HG03045 (cell line): ENCODE data around the gene SPRY1.

Source experiments
- ATAC-seq: cut with Tn5 transposase; IDR thresholded peaks from one replicate; pipeline ENCODE4 v1.9.1; 2021; ENCODE audit warnings: mild to moderate bottlenecking, moderate library complexity; ENCODE audit not compliant: unreplicated experiment

SPRY1 gene

DNA sequence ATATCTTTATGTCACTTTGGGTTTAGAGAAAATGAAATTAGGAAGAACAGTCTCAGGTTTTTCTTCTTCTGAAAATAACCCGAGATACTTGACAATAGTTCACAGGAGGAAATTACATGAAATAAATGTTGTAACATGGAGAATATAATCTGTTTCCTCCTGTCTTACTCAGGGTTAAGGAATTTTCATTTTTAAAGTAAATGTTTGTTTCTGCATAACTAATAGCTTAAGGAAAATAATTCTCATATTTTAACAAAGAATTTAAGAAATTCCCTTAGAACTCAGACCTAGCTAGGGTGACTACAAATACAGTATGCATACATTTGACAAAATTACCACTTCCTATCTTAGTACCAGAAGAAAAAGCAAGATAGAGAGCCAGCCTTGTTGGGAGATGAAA lies 17.2 kb upstream of the SPRY1 start:
- no peak for ATAC-seq

DNA sequence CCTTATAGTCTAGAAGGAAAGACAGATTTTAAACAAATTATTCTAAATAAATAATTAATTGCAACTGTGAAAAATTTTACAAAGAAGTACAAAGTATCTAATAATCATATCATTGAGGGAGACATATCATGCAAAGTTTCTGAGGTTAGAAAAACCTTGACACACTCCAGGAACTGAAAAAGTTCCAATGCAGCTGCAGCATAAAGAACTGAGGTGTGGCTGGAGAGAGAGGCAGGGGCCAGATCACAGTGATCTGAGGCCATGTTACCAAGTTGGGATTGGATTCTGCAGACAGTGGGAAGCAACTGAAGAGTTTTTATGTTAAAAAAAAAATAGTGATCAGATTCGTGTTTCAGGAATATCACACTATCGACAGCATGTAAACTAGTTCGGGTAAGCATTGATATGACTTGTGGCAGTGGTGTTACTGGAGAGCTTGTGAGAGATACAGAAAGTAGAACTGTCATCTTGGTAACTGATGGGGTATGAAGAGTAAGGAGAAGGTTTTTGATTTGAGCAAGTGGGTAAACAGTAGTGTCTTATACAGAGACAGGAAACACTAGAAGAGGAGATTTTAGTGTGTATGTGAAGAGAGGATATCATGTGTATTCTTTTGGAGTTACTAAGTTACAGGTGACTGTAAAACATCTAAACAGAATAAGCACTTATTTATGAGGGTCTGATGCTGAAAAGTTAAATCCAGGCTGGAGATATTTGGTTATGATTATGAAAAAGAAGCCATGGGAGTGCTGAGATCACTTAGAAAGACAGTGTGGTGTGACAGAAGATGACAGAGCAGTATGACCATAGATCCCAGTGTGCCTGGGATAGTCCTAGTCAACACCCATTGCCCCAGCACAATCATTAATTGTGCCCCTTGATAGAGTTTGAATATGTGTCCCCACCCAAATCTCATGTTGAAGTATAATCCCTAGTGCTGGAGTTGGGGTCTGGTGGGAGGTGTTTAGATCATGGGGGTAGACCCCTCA lies 15.6 kb upstream of the SPRY1 start:
- ATAC-seq = no peak

DNA sequence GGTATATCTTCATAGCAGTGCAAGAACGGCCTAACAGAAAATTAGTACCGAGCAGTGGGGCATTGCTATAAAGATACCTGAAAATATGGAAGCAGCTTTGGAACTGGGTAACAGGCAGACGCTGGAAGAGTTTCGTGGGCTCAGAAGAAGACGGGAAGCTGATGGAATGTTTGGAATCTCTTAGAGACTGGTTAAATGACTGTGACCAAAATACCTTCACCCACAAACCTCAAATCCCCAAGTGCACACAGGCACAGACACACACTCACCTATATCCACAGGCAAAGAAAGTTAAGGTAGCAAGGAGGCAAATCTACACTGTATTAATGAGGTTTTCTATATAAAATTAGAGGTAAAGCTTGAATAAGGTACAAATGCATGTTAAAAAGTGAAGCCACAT lies 14.6 kb upstream of the SPRY1 start:
- no peak for ATAC-seq

DNA sequence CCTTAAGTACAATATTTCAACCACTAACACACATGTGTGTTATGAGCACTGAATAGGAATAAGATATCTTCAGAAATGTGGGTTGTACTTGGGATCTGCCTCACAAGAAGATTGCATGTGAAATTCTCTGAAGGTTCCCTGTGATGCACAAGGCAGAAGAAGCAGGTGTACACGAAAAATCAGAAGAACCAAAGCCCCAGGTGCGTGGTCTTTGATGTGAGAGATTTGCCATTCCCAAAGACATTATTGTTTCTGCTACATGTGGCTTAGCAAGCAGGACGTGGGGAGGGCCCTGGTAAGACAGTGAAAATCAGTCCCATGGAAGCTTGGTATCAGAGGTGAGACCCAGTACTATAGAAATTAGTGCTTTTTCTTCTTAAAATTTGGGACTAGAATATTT lies 13.0 kb upstream of the SPRY1 start:
- no peak for ATAC-seq

DNA sequence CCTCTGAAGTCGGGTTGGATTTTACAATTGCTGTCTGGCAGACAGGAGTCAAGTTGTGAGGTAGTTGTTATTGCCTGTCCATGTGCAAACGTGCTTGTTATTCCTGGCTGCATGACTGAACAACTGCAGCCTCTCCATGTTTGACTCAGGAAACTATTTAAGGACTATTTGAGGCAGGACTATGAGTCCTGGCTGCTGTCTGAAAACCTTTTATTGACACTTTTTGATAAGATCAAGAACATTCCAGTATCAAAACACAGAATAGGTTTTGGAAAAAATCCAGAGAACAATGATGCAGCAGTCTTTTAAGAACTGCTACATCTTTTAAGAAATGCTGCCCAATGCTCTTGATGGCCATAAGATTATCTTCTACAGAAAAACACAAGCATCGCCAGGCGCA lies 10.0 kb upstream of the SPRY1 start:
- ATAC-seq = no peak

DNA sequence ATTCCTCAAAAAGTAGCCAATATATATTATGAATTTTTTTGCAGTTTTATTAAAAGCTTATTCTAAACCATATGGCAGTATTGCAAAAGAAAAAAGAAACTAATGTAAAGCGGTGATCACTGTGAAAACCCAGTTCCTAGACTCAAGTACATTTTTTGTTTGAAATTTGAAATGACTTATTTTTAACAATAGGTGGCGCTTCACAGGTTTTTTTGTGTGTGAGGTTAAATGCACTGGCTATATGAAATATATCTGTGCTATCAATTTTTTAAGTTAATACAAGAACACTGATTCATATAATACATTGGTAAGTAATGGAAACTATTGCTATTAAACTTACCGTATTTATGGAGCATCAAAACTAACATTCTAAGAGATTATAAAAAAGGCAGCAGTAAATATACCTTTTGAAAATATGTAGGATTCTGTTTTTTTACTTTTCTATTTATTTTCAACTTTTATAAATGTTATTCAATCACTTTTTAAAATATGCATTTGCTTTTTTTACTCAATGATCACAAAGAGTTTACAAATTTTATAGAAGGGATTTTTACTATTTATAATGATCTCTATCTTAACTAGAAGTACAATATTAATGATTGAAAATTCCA lies 5.6 kb upstream of the SPRY1 start:
- ATAC-seq = no peak

DNA sequence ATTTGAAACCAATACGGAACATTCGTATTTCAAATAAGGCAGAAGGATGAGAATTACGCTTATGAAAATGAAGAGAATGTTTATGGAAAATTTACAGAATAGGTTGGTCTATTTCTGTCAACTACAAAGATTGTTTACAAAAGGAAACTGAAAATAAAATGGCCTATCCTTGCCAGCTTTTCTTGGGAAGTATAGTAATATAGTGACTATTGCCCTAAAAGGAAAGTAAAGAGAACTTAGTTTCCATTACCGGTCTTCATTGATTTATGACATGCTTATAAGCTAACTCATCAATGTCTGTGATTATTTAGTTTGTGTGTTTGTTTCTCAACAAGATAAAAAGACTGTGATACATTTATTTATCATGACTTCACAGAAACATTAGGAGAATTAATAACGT lies 2.9 kb upstream of the SPRY1 start:
- no peak for ATAC-seq

DNA sequence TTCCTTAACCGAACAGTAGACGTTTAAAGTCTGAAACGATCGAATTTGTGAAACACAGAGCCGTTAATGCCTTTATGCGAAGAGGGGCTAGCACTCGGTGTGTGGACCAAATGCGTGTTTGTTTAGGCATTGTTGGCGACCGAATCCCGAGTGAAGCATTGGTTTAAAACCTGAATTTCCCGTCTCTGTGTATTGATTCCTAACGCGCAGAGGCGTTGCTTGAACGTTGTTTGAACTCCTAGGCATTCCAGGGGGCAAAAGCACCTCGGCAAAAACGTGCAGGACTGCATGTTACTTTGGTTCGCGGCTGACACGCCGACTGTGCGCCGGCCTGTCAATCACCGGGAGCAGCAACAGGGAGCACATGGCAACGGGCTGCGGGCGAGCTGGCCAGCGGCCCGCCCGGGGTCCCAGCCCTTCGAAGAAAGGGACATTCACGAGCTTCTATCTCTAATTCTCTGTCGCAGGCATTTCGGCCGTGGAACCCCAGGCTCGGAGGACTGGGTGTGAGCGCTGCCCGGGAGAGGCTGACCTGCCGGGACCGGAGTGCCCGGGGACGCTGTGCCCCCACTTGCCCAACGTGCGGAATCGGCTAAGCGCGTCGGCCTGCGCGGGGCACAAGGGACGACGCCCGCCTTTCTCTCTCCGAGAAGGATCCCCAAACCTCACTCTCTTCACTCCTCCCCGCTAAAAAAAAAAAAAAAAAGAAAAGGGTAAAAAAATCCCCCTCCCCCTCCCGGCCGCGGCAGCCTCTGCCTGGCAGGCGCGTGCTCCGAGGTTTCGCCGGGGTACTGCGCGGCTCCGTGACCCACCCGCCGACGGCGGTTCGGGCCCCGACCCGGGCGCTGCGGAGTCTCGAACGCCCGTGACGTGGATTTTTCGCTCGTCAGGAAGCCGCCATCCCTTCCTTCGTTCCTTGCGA lies 810 bp downstream of the SPRY1 start:
- ATAC-seq = peak; percentile 21

DNA sequence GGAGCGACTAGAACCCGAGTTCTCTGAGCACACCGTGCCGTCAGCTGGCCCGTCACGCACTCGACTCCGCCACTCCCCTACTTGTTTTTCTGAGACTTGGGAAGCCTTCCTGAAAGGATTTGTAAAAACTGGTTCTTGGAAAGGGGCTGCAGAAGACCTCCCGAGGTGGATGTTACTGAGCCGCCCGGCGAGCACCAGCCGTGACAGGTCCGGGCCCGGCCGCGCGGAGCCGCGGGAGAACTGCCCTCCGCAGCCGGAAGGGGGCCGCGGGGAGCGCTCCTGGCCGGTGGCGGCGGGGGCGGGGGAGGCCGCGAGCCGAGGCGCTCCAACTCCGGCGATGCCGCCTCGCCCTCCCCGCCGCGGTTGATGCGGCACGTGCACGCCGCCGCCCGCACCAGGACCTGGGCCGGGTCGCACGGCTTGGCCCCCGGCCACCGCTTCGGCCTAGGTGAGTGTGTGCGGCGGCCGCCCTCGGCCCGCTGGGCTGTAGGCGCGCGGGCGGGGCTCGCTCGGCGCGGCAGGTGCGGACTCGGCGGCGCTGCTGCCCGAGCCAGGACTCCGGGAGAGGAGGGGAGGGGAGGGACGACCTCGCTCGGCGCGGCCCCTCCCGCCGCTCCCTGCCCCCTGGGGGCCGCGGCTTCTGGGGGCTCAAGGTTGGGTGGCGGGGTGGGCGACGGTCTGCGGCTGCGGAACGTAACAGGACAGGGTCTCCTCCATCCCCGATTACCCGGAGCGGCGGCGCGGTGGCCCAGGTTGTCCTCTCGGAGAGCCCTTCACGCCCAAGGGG lies 1.7 kb downstream of the SPRY1 start:
- ATAC-seq = peak; percentile 67

DNA sequence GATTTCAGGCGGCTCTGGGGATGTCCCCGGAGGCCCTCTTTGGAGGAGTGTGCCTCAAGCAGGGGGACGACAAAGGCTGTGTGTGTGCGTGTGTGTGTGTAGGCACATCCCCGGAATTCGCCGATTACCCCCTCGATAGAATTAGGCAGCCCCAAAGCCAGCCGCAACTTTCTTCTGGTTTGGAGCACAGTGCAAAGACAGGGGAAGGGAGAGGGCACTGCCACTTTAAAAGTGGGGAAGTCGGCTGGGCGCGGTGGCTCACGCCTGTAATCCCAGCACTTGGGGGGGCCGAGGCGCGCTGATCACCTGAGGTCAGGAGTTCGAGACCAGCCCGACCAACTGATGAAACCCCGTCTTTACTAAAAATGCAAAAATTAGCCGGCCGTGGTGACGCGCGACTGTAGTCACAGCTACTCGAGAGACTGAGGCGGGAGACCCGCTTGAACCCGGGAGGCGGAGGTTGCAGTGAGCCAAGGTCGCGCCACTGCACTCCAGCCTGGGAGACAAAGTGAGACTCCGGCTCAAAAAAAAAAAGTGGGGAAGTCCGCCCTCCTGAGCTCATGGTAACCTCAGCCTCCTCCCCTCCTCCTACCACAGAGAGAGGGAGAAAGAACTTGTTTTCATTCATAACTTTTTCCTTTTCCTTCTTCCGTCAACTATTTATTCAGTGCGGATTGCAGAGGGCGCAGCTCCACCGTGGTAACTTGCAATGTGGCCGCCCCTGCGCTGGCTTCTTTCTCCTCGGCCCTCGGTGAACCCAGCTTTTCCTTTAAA lies 2.4 kb downstream of the SPRY1 start:
- ATAC-seq = peak; percentile 32

DNA sequence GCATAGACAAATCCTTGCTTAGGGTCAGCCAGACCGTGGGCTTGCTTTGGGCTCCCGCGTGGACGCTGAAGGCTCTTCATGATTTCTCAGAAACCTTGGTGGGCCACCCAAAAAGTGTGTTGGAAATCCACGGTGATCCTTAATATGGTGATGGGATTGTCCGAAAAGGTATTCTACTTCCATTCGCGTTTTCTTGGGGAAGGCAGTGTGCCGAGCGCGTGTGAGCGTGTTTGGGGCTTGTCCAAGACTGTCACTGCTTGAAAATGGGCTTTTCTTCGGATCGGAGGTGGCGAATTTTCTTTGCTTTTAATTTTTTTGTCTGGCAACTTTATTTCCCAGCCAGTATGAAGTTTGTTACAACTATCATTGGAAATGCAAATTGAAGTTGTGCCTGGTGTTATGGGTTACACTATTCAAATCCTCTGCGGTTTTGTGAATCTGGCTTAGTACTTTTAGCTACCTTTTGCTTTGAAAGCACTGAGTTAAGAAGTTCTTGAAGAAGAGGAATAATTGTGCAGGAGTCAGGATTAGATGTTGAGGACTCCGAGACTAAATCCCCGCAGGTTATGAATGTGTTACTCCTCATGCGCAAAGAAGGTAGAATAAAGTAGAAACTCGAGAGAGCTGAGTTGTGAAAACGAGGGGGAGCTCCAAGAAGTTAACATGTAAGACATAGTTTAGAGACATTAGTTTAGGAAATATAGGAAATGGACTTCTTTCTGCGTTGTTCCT lies 3.2 kb downstream of the SPRY1 start:
- ATAC-seq = no peak

DNA sequence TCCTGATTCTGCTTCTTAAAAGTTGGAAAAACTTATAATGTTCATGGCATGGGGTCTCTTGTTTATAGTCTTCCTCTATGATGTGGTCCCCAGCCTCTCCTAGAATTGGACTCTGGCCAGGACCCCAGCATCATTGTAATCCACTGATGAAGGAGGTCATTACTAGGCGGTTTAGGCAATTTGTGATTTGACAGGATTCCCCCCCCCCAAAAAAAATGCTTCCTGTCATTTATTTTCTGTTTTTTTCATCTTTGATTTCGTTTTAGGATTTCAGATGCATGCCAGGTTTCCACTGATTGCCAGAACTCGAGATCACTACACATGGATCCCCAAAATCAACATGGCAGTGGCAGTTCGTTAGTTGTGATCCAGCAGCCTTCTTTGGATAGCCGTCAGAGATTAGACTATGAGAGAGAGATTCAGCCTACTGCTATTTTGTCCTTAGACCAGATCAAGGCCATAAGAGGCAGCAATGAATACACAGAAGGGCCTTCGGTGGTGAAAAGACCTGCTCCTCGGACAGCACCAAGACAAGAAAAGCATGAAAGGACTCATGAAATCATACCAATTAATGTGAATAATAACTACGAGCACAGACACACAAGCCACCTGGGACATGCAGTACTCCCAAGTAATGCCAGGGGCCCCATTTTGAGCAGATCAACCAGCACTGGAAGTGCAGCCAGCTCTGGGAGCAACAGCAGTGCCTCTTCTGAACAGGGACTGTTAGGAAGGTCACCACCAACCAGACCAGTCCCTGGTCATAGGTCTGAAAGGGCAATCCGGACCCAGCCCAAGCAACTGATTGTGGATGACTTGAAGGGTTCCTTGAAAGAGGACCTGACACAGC lies 4.9 kb downstream of the SPRY1 start:
- no peak for ATAC-seq

DNA sequence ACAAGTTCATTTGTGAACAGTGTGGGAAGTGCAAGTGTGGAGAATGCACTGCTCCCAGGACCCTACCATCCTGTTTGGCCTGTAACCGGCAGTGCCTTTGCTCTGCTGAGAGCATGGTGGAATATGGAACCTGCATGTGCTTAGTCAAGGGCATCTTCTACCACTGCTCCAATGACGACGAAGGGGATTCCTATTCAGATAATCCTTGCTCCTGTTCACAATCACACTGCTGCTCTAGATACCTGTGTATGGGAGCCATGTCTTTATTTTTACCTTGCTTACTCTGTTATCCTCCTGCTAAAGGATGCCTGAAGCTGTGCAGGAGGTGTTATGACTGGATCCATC lies 5.5 kb downstream of the SPRY1 start:
- ATAC-seq = no peak

DNA sequence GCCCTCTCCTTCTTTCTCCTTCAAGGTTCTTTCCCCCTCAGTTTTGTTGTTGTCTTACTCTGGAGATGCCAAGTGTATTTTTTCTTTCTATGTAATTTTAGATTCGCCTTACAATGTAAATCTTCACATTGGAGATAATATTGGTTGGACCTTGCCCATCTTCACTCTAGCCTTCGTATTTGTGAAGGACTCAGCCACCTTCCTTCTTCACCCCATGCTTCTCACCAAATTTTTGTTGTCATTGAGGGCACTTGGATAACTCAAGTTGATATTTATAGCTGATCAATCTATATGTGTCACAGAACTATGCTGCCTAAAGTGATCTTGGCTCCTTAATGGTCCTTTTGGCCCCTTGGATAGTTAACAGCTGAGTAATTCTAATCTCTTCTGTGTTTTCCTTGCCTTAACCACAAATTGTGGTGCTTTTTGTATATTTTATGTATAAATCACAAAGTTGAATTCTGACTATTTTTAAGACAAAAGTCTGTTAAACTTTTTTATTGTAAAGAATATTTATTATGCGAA lies 6.5 kb downstream of the SPRY1 start:
- no peak for ATAC-seq

DNA sequence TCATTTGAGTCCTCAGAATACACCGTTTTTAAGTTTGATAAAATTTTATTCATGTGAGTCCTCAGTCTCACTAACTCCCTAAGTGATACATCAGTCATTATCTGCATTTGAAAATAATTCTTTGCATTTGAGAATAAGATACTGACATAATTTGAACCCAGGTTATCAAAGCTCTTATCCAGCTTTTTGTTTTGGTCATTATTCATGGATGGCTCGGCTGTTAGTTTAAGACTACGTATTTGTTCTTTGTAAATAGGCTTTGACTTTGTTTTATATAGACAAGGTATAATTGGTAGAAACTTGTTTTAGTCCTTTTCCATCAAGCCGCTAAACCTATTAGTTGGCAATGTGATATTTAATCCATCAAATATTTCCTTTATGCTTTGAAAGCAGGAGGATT lies 7.9 kb downstream of the SPRY1 start:
- no peak for ATAC-seq

DNA sequence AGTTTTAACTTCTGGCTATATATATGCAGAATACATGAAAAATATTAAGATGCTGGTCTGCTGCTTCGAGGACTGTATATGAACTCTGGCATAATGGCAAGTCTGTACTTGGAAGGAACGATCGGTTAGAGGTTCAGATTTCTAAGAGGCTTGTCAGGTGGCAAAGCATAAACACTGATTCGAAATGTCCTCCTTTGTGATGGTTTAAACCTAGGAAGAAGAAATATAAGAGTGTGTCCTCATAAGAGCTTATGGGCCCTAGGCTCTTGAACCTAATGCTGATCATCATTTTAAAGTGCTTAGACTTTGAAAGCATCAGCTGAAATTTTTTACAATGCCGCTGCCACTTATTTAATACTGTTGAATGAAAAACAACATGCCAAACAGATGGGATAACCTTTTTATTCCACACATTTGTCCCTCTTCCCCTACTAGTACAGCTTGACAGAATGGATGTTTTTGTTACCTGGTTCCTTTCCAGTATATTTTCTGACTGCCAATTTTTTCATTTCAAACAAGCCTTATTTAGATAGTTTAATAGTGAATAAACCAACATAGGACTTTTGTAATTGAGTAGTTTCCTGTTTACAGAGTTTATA lies 8.8 kb downstream of the SPRY1 start:
- ATAC-seq = no peak

DNA sequence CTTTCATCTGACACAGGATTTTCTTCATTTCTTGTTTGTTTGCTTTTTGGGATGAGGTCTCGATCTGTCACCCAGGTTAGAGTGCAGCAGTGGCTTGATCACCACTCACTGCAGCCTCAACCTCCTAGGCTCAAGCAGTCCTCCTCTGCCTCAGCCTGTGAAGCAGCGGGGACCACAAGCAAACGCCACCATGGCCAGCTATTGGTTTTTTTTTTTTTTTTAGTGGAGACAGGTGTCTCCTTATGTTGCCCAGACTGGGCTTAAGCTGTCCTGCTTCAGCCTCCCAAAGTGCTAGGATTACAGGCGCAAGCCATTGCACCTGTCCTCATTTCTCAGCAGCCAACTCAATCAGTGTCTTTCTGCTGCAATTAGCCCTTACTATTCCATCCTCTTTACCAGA lies 10.3 kb downstream of the SPRY1 start:
- ATAC-seq = no peak
